Hematopoietic multipotent progenitor cell treated with erythropoietin and hydrocortisone succinate and interleukin-3 and kit ligand, for 8 days (in vitro differentiated cells): ENCODE data around the gene ISM2.
"Not testable (repeated sequence)": the region's sequence is repeated elsewhere in the genome, so short reads cannot be mapped to it uniquely, and the experiment has no call there.

Experiments used
- DNase-seq: peaks from one replicate; pipeline ENCODE4 v3.0.0-alpha.2; 2015

The ISM2 gene

DNA sequence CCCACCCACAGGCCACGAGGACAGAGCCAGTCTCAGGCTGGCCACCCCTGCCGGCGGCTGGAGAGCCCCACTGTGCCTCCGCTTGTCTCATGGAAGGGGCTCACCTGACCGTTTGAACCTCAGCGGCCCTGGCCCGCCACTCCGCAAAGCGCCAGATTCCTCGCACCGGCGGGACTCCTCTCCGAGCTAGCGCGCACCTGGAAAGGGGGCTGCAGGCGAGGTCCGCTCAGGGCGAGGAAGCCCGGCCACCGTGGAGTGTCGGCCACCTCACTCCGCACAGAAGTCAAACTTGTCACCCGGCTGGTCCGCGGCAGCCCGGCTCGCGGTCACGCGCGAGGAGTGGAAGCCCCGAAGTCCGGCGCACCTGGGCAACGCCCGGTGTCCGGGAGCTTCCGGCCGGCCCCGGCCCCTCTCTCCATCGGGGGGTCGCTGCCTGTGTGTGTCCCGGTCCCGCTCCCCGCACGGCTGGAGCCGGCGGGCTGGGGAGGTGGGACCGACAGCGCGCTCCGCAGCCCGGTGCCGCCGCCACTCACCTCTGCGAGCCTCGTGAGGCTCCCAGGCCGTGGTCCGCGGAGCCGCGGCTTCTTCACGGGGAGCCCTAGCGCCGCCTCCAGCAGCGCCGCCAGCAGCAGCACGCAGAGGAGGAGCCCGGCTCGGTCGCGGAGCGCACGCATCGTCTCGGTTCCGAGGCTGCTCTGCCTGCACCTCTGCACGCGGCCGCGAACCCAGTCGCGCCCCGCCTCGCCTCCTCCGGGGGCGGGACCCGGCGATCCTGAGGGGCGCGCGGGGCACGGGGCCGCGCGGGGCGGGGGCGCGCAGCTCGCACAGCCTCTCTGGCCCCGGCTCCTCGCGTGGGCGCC is at the start of gene ISM2:
TSS of gene ISM2 (minus strand) at position 697 of the 860 bp plus-strand sequence. CDS start at position 674, 23 bp downstream.
- peak; percentile 19 for DNase-seq

DNA sequence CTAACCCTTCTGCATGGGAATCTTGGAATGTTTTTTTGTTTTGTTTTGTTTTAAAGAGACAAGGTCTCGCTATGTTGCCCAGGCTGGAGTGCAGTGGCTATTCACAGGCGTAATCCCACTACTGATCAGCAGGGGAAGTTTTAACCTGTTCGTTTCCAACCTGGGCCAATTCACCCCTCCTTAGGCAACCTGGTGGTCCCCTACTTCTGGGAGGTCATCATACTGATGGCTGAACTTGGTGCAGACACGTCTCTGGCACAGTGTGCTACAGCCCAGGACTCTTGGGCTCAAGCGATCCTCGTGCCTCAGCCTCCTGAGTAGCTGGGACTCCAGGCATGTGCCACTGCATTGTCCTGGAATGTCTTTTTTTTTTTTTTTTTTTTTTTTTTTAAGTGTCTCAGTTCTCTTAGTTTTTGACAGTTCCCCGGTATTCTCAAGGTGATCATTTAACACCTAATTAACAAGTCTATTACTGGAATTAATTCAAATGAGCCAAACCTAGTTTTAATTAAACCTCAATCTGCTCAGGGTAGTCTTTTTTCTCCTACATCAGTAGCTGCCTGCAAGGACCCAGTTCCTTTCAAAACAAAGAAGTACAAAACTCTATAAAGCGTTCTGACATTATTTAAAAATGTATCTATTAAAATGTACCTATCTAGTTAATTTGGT is 49.0 kb upstream of the ISM2 start:
- DNase-seq: no peak

DNA sequence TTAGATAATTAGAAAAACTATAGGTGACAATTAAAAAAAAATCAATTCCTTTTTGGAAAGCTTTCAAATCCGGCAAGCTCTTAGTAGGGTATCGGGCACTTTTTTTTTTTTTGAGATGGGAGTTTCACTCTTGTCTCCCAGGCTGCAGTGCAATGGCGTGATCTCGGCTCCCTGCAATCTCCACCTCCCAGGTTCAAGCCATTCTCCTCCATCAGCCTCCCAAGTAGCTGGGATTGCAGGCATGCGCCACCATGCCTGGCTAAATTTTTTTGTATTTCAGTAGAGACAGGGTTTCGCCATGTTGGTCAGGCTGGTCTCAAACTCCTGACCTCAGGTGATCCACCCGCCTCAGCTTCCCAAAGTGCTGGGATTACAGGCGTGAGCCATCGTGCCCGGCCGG is 46.6 kb upstream of the ISM2 start:
- not testable (repeated sequence) for DNase-seq

DNA sequence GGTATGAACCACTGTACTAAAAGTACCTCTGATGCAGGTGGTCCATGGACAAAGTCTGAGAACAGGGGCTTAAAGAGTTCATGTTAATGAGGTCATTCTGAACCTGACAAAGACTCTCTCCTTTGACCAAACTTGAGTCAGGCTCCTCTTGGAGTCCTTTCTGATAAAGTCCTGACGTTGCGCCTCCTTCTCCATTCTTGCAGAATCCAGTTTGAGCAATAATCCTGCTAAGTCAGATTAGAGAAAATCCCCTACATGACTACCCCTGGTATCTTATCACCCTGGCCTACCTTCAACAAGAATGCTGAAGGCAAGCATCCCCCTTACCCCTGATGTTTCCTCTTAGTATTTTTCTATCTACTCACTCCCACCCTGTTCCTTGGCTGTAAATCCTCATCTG is 46.0 kb upstream of the ISM2 start:
- no peak for DNase-seq

DNA sequence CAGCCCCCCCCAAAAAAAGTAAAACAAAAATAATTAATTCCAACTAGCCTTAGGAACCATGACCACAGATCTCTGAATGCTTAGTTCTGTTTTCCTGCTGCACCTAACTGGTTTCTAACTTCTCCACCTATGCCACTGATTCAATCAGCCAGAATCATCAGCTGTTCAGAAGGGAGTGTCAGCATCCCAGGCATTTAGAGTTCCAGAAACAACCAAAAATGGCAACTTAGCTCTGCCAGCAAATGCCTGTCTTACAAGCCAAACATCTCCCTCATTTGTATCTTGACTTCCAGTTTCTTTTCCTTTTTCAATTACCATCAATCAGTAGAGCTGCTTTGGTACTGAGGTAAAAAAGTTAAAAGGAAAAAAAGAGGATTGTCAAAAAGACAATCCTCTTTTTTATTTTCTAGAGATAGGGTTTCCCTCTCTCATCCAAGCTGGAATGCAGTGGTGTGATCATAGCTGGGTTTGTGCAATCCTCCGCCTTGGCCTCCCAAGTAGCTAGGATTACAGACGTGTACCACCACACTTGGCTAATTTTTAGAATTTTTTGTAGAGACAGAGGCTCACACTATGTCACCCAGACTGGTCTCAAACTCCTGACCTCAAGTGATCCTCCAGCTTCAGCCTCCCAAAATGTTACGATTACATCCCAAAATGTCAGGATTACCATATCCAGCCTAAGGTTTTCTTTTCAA is 45.2 kb upstream of the ISM2 start:
- no peak for DNase-seq

DNA sequence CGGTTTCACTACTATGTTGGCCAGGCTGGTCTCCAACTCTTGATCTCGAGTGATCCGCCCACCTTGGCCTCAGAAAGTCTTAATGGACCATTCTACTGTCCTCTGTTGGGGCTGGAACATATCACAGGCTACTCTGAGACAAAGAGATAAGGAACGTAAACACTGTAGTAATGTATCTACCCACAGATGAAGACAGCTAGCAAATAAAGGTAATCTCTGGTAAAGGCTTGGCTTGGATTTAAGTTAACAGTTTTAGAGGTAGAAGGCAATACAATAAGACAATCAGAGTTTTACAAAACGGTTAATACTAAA is 44.6 kb upstream of the ISM2 start:
- DNase-seq: peak; percentile 70

DNA sequence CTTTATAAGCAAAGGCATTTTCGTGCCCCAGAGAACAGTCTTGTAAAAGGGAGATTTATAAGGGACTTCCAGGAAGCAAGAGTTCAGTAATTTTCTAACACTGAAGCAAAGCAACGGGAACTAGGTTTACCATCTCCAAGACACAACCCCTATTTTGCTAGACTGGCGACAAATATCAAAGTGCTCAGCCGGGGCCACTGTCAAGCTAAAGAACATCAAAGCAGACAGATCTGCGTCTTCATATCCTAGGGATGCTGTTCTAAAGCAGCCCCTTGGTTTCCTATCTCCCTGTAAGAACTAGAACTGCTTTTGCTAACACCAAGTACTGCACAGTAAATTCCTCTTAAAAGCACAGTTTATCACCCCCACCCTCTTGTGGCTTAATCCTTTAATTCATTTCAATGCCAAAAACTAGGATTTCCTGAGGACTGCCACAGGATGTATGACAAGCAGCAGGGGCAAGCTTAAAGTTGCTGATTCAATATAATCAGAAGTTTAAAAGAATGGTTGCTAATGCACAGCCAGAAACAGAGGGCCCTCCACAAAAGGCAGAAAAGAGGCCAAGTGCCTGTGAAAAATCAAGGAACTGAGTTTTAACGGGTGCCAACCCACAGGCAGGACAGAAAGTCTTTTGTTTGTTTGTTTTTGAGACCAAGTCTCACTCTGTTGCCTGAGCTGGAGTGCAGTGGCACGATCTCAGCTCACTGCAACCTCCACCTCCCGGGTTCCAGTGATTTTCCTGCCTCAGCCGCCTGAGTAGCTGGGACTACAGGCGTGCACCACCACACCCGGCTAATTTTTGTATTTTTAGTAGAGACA is 44.0 kb upstream of the ISM2 start:
- DNase-seq: no peak

DNA sequence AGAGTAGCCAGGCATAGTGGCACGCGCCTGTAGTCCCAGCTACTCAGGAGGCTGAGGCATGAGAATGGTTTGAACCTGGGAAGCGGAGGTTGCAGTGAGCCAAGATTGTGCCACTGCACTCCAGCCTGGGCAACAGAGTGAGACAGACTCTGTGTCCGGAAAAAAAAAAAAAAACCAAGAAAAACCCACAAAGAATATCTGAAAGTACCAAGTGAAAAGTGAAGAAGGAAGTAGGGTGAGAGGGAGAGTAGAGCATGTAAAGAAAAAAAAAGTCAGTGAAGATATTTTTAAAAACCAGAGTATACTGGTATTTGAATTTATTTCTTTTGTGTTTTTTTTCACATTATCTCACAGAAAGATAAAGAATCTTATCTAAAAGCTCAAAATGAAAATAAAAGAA is 43.3 kb upstream of the ISM2 start:
- DNase-seq: no peak

DNA sequence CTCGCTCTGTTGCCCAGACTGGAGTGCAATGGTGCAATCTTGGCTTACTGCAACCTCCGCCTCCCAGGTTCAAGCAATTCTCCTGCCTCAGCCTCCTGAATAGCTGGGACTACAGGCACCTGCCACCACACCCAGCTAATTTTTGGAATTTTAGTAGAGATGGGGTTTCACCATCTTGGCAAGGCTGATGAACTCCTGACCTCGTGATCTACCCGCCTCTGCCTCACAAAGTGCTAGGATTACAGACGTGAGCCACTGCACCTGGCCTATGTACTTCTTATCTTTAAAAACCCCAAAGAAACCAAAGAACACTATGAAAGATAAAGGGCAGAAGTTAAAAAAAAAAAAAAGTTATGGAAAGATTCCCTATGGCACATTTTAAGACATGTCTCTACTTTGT is 38.3 kb upstream of the ISM2 start:
- not testable (repeated sequence) for DNase-seq

DNA sequence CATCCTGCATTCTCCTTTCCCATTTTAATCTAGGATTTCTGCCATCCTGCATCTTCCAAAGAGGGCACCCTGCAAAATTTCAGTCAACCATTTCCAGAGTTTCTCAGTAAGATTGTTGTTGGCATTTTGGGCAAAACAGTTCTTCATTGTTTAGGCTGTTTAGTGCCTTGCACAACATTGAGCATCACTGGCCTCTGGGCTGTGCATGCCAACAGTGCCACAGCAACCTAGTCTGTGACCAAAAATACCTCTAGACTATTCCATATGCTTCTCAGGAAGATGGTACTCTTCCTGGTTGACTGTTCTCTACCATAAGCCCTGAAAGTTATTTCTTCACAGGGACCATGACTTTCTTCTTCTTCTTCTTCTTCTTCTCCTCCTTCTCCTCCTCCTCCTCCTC is 32.5 kb upstream of the ISM2 start:
- no peak for DNase-seq

DNA sequence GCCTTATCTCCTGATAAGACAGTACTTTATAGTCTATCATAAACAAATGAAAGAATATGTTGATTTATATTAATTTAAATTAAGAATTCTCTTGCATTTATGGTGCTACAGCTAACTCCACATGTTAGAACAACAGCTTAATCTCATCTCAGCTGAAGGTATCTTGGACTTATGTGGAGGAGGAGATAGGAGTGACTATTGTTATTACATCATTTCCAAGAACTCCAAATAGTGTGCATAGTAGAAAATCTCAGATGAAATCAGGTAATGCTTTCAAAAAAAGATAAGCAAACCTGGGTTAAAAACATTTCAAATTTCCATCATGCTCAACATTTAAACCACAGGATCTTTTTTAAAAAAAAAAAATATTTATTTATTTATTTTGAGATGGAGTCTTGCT is 31.3 kb upstream of the ISM2 start:
- peak; percentile 59 for DNase-seq

DNA sequence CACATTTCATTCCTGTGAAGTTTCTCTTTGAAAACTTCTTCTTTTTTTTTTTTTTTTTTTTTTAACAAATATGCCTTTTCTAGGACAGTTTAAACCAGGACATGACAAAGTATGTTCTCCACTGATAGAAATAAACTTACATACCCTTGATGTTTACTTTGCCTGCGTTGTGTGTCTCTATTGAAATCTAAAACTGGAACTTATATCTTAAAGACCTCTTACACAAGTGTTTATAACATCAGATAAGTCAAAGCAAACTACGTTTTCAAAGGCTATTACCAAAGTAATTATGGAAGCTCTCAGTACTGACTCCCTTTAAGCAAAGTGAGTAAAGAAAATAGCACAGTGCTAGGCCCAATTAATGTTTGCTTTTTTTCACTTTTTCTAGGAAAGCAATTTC is 30.6 kb upstream of the ISM2 start:
- DNase-seq: no peak

DNA sequence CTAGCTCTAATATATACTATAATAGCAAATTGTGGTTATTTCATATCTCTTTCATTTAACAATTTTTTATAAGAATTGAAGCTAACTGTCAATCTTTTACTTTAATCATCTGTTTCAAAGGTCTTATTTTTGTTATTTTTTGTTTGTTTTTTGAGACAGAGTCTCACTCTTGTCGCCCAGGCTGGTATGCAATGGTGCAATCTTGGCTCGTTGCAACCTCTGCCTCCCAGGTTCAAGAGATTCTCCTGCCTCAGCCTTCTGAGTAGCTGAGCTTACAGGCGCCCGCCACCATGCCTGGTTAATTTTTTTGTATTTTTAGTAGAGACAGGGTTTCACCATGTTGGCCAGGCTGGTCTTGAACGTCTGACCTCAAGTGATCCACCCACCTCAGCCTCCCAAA is 30.1 kb upstream of the ISM2 start:
- not testable (repeated sequence) for DNase-seq

DNA sequence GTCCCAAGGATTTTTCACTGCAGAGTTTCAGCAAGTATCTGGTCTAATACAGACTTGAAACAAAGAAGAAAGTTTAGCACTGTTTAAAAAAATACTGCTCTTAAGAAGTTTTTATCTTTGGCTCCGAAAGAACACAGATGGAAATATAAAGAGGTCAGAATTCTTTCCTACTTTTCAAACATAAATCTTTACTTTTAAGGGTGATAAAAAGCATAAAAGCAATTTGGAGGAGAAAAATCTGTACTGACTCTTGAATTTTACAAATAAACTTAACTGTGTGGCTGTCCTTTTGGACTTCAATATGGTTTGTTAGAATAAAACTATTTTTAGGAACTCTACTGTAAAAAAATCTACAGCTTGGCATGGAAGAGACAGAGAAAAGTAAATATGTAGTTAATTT is 27.6 kb upstream of the ISM2 start:
- DNase-seq: no peak

DNA sequence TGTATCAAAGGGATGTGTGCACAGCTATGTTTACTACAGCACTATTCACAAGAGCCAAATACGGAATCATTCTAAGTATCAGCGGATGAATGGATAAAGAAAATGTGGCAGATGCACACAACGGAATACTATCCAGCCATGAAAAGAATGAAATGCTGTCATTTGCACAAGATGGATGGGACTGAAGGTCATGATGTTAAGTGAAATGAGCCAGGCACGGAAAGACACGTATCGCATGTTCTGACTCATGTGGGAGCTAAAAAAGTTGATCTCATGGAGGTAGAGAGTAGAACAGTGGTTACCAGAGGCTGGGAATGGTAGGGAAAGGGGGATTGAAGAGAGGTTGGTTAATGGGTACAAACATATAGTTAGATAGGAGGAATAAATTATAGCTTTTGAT is 25.9 kb upstream of the ISM2 start:
- no peak for DNase-seq

DNA sequence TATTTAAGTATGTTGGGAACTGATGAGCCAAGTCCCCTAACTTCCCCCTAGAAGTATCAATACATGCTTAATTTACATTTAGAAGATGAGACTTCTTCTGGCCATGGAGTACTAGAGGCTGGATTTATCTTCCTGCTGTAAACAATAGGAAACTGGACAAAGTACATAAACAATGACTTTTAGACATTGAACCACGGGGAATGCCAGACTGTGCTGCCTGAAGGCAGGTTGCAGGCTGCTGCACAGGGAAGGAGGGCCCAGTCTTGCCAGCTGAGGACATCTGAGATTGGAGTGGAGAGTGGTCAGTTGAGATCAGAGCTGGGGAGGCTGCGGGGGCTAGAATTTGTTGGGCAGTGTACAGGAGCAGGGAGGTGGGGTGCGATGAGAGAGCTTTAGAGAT is 24.5 kb upstream of the ISM2 start:
- no peak for DNase-seq

DNA sequence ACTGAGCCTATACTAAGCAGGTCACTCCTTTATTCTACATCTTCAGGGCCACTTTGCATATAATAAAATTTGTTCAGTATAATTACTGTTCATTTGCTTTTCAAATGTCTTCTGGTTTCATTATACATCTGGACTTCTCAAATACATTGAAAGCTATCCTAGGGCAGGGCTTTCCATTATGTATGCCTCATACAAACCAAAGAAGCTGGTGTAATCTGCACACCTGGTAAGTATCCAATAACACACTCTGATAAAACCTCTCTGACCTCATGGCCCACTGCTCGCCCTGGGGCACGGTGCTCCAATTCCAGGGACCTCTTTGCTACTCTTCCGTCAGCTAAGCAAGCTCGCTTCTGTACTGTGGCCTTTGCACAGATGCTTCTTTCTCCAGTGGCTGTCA is 21.9 kb upstream of the ISM2 start:
- DNase-seq: no peak

DNA sequence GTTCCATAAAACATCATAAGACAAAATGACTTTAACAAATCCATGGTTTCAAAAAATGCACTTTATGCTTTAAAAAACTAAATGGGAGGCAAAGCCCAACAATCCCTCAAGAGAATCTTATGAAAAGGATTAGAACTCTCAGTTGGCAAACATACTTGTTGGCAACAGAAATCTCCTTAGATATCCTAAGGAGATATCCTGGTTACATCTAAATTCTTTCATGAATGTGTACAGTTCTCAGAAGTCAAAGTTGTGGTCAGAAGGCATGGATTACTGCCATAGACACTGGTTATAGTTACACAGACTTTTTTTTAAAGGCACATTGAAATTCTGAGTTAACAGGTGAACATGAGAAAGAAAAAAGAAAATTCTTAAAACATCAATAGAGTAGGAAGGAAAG is 17.5 kb upstream of the ISM2 start:
- no peak for DNase-seq

DNA sequence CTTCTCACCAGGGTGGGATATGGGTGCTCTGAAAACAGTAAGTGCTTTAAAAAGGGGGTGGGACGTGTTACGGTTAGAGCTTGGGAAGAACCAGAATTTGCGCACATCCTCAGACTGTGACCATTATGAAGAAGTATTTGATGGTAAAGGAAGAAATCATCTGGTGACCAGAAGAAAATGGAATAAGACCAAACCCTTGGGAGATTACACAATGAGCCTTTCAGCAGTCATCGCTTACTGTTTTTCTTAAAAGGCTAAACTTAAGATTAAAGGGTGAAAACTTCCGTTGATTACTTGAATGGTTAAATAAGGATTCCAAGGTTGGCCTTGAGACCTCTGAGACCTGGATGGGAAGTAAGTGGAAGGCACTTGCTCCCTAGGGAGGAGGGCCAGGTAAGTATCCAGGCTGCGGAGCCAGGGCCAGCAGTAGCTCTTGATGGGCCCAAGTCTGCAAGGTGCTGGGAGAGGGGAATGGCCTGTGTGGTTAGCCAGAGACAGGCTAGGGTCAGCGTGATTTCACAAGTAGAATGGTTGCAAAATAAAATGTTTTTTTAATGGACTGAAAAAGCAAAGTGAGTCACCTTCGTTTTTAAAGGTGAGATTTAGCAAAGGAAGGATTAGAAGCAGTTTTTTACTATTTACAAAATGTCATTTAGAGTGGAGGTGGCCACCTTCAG is 13.0 kb upstream of the ISM2 start:
- no peak for DNase-seq

DNA sequence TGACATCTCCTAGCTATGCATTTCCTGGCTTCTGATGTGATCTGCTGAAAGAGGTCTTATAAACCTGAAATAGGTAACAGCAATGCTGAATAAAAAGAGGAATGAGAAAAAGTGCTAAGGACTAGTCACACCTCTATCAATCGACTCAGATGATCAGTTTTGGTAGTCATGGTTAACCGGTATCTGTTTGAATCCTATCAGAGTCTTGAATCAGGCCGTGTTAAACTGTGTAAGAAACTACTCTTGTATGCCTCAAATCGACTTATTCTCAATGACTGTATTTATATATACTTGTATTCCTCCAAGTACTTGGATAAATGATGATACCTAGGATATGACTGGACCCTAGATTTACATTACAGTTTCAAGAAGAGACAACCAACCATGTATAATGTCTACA is 10.8 kb upstream of the ISM2 start:
- DNase-seq: no peak

DNA sequence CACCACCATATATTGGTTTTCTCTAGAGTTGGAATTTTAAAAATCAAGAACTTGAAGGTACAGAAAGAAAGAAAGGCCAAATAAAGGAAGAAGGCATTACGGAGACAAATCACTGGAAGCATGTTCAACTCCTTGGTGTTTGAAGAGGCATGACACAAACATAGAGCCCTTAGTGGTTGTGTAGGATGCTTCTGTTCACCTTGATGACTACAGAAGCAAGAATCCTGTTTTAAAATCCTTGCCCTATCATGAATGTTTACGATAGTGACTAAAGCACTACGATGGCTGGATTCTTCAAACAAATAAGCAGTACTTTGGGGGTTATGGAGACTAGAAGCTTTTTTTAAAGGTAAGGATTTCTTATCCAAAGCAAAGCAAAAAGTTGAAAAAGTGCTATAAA is 10.3 kb upstream of the ISM2 start:
- no peak for DNase-seq

DNA sequence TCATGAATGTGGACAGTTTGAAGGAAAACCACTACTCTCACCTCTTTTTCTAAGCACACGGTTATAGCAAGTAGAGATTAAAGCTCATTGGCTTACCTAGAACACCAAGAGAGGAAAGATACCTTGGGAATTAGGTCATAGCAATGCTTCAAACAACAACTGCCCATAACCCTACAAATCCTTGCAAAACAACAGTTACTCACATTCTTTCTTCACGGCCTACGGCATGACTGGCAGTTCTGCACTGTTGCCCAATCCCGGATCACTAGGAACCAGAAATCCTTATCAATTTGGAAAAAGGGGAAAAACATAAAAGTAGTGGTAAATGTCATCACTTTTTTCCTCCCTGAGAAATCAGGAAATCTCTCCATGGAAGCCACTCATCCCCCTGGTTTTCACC is 9.6 kb upstream of the ISM2 start:
- DNase-seq: no peak

DNA sequence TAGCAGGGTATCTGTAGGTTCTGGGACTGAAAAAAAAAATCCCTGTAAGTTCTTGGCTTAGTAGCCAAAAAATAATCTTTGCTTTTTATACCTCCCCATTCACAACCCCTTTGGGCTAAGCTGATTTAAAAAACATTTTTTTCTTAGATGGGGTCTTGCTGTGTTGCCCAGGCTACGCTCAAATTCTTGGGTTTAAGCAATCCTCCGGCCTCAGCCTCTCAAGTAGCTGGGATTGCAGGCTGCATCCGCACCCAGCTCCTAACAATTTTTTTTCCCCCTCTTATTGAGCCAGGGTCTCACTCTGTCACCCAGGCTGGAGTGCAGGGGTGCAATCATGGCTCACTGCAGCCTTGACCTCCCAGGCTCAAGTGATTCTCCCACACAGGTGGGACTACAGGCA is 9.1 kb upstream of the ISM2 start:
- no peak for DNase-seq
